ENCODE data around the gene SELE.
"Not testable (repeated sequence)": the region's sequence is repeated elsewhere in the genome, so short reads cannot be mapped to it uniquely, and the experiment has no call there.

Gene SELE

DNA sequence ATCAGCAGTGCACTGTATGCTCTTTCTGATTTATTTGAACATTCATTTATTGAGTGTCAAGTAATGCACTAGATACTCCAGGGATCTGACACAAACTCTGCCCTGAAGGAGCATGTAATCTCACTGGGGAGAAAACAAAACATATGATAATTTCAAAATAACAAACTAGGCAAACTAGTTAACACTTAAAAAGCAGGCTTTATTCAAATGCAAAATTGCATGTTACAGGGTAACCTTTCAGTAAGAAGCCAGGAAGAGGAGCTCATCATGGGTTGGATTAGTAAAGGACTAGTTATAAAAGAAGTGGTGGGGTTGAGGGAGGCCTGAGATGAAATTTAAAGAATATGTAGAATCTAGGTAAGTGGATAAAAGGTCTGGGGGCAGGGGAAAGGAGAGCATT lies 43.4 kb downstream of the SELE start:
- Histone ChIP-seq H3K36me3 (ENCODE audit: insufficient read depth, low read length) (peaks cover 18% of the 10 kb centered on the region; the same call in 1 of the 2 replicates), H2AFZ (ENCODE audit: low read length) (no peak overlapping the region), H3K4me1 (ENCODE audit: insufficient read depth, low read length, poor library complexity, severe bottlenecking) (peaks cover 62% of the 10 kb centered on the region), H3F3A (ENCODE audit: low read depth) (peaks cover 29% of the 10 kb centered on the region), H3K79me2 (ENCODE audit: insufficient read depth, low read length) (no peaks in the 10 kb centered on the region), H3K4me3 (ENCODE audit: low read length, poor library complexity, severe bottlenecking) (no peak overlapping the region), H3K9ac (ENCODE audit: low read depth, low read length, poor library complexity, severe bottlenecking) (no peak overlapping the region), H4K20me1 (ENCODE audit: insufficient read depth, low read length, poor library complexity, severe bottlenecking) (no peaks in the 10 kb centered on the region), H3K9me3 (ENCODE audit: insufficient read depth, low read depth, low read length) (no peaks in the 10 kb centered on the region), H3K4me2 (ENCODE audit: low read depth, low read length, poor library complexity, severe bottlenecking) (no peak overlapping the region), H3K9me2 (replicated peaks; ENCODE audit: low read depth, low read length) (no peaks in the 10 kb centered on the region), H3K27me3 (ENCODE audit: insufficient read depth, low read length, poor library complexity, severe bottlenecking) (no peaks in the 10 kb centered on the region)
- TF ChIP-seq CTCF (conservative IDR thresholded peaks at IDR 0.05; ENCODE audit: low read length) (no peak), EZH2phosphoT487 (IDR thresholded peaks at IDR 0.05; ENCODE audit: borderline replicate concordance) (no peak)

DNA sequence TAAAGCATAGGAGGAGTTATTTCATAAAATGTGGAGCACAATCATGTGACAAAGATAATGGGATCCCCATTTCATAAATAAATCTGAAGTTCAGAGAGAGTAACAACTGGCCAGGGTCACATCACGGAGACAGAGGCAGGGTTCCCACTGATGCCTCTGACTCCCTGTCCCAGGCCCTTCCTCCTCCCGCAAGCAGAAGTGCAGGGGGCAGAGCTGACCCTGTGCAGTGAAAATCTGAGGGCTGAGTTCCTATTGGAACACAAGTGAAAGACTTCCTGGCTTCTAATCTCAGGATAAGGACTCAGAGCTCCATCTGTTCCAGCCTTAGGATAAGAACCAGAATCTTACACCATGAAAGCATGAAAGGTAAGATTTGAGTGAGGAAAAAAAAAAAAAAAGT lies 44.5 kb downstream of the SELE start:
- H3K79me2 ChIP-seq (ENCODE audit: insufficient read depth, low read length): no peaks in the 10 kb centered on the region
- H3K4me2 ChIP-seq (ENCODE audit: low read depth, low read length, poor library complexity, severe bottlenecking): no peak overlapping the region
- no peaks in the 10 kb centered on the region for H3K27me3 ChIP-seq (ENCODE audit: insufficient read depth, low read length, poor library complexity, severe bottlenecking)
- H3K4me1 ChIP-seq (ENCODE audit: insufficient read depth, low read length, poor library complexity, severe bottlenecking): peaks cover 51% of the 10 kb centered on the region
- H4K20me1 ChIP-seq (ENCODE audit: insufficient read depth, low read length, poor library complexity, severe bottlenecking): no peaks in the 10 kb centered on the region
- H3K36me3 ChIP-seq (ENCODE audit: insufficient read depth, low read length): peaks cover 15% of the 10 kb centered on the region; the same call in 1 of the 2 replicates
- peak overlapping the region; percentile 16 for H3K9ac ChIP-seq (ENCODE audit: low read depth, low read length, poor library complexity, severe bottlenecking)
- peaks cover 18% of the 10 kb centered on the region for H3F3A ChIP-seq (ENCODE audit: low read depth)
- H3K9me2 ChIP-seq (replicated peaks; ENCODE audit: low read depth, low read length): no peaks in the 10 kb centered on the region
- no peaks in the 10 kb centered on the region for H3K9me3 ChIP-seq (ENCODE audit: insufficient read depth, low read depth, low read length)
- no peak for TF ChIP-seq CTCF (conservative IDR thresholded peaks at IDR 0.05; ENCODE audit: low read length)
- H3K4me3 ChIP-seq (ENCODE audit: low read length, poor library complexity, severe bottlenecking): no peak overlapping the region
- H2AFZ ChIP-seq (ENCODE audit: low read length): no peak overlapping the region

- peaks cover 15% of the 10 kb centered on the region; the same call in 1 of the 2 replicates for H3K36me3 ChIP-seq (ENCODE audit: insufficient read depth, low read length)
- not testable (repeated sequence) for H3K27me3 ChIP-seq (ENCODE audit: insufficient read depth, low read length, poor library complexity, severe bottlenecking)
Measured at GRCh38 chr1:169688377-169688776, 45.5 kb downstream of the SELE start.

GRCh38 chr1:169683661-169684060 lies 50.2 kb downstream of the SELE start:
- H2AFZ ChIP-seq (ENCODE audit: low read length): no peak overlapping the region
- TF ChIP-seq CTCF (conservative IDR thresholded peaks at IDR 0.05; ENCODE audit: low read length) (no peak), EZH2phosphoT487 (IDR thresholded peaks at IDR 0.05; ENCODE audit: borderline replicate concordance) (no peak)

More at GRCh38 chr1:169688377-169688776, 45.5 kb downstream of the SELE start:
- not testable (repeated sequence) for H3K9me3 ChIP-seq (ENCODE audit: insufficient read depth, low read depth, low read length); H3K9ac ChIP-seq (ENCODE audit: low read depth, low read length, poor library complexity, severe bottlenecking); H4K20me1 ChIP-seq (ENCODE audit: insufficient read depth, low read length, poor library complexity, severe bottlenecking); H3K79me2 ChIP-seq (ENCODE audit: insufficient read depth, low read length); H2AFZ ChIP-seq (ENCODE audit: low read length); H3K9me2 ChIP-seq (replicated peaks; ENCODE audit: low read depth, low read length); H3K4me3 ChIP-seq (ENCODE audit: low read length, poor library complexity, severe bottlenecking); H3K4me2 ChIP-seq (ENCODE audit: low read depth, low read length, poor library complexity, severe bottlenecking)
- Histone ChIP-seq H3F3A (ENCODE audit: low read depth) (peaks cover 11% of the 10 kb centered on the region; the same call in 1 of the 2 replicates), H3K4me1 (ENCODE audit: insufficient read depth, low read length, poor library complexity, severe bottlenecking) (peaks cover 43% of the 10 kb centered on the region)

GRCh38 chr1:169683168-169683567 lies 50.7 kb downstream of the SELE start:
- H3K4me2 ChIP-seq (ENCODE audit: low read depth, low read length, poor library complexity, severe bottlenecking); H3K9me2 ChIP-seq (replicated peaks; ENCODE audit: low read depth, low read length); H3K9ac ChIP-seq (ENCODE audit: low read depth, low read length, poor library complexity, severe bottlenecking); H3K9me3 ChIP-seq (ENCODE audit: insufficient read depth, low read depth, low read length); H3F3A ChIP-seq (ENCODE audit: low read depth); H3K79me2 ChIP-seq (ENCODE audit: insufficient read depth, low read length); H2AFZ ChIP-seq (ENCODE audit: low read length); H3K27me3 ChIP-seq (ENCODE audit: insufficient read depth, low read length, poor library complexity, severe bottlenecking); H3K36me3 ChIP-seq (ENCODE audit: insufficient read depth, low read length); H3K4me3 ChIP-seq (ENCODE audit: low read length, poor library complexity, severe bottlenecking); H4K20me1 ChIP-seq (ENCODE audit: insufficient read depth, low read length, poor library complexity, severe bottlenecking): not testable (repeated sequence)
- peaks cover 34% of the 10 kb centered on the region for H3K4me1 ChIP-seq (ENCODE audit: insufficient read depth, low read length, poor library complexity, severe bottlenecking)

More at GRCh38 chr1:169683661-169684060, 50.2 kb downstream of the SELE start:
- peaks cover 36% of the 10 kb centered on the region for H3K4me1 ChIP-seq (ENCODE audit: insufficient read depth, low read length, poor library complexity, severe bottlenecking)
- no peaks in the 10 kb centered on the region for H3K79me2 ChIP-seq (ENCODE audit: insufficient read depth, low read length)
- no peak overlapping the region for H3K9ac ChIP-seq (ENCODE audit: low read depth, low read length, poor library complexity, severe bottlenecking)
- H3K4me2 ChIP-seq (ENCODE audit: low read depth, low read length, poor library complexity, severe bottlenecking): no peak overlapping the region
- H3K4me3 ChIP-seq (ENCODE audit: low read length, poor library complexity, severe bottlenecking): no peak overlapping the region
- H3K9me2 ChIP-seq (replicated peaks; ENCODE audit: low read depth, low read length): no peaks in the 10 kb centered on the region
- H4K20me1 ChIP-seq (ENCODE audit: insufficient read depth, low read length, poor library complexity, severe bottlenecking): no peaks in the 10 kb centered on the region
- no peaks in the 10 kb centered on the region for H3K36me3 ChIP-seq (ENCODE audit: insufficient read depth, low read length)
- no peaks in the 10 kb centered on the region for H3K27me3 ChIP-seq (ENCODE audit: insufficient read depth, low read length, poor library complexity, severe bottlenecking)
- H3F3A ChIP-seq (ENCODE audit: low read depth): no peaks in the 10 kb centered on the region
- H3K9me3 ChIP-seq (ENCODE audit: insufficient read depth, low read depth, low read length): no peaks in the 10 kb centered on the region
